HEK293T (cell line): ENCODE data around the gene CD28.

ENCODE experiments used
- CTCF ChIA-PET: fragments of 350-600 bp; formaldehyde crosslinking; extraction: SDS; loops from one replicate; lab custom pipeline; 2021; ENCODE audit warnings: antibody characterized with exemption, inconsistent platforms; lab: Yijun Ruan, JAX
- POLR2A ChIA-PET: fragments of 350-600 bp; formaldehyde crosslinking; extraction: SDS; loops from one replicate; lab custom pipeline; 2020; ENCODE audit warnings: antibody characterized with exemption, inconsistent platforms; lab: Yijun Ruan, JAX
- DNase-seq: peaks from one replicate; pipeline ENCODE4 v3.0.0; 2012; ENCODE audit warnings: mixed read lengths; ENCODE audit errors: extremely low spot score
- ARNT ChIP-seq: fragments of 450-650 bp; IDR thresholded peaks from 2 replicates; pipeline ENCODE4 v1.6.1; 2017; ENCODE audit warnings: mild to moderate bottlenecking
- BHLHE40 ChIP-seq: fragments of 450-650 bp; IDR thresholded peaks from 2 replicates; pipeline ENCODE4 v1.6.1; 2016; ENCODE audit warnings: mild to moderate bottlenecking, moderate library complexity, borderline replicate concordance
- CTBP1 ChIP-seq: fragments of 450-650 bp; IDR thresholded peaks from 2 replicates; pipeline ENCODE4 v1.6.1; 2016; ENCODE audit warnings: borderline replicate concordance
- ELF4 ChIP-seq: fragments of 450-650 bp; IDR thresholded peaks from 2 replicates; pipeline ENCODE4 v1.6.1; 2017; ENCODE audit warnings: antibody characterized with exemption
- FOXA1 ChIP-seq: fragments of 450-650 bp; IDR thresholded peaks from 2 replicates; pipeline ENCODE4 v1.6.1; 2016; ENCODE audit warnings: mild to moderate bottlenecking
- FOXK2 ChIP-seq: fragments of 450-650 bp; IDR thresholded peaks from 2 replicates; pipeline ENCODE4 v1.6.1; 2016; ENCODE audit warnings: mild to moderate bottlenecking
- FOXM1 ChIP-seq: fragments of 450-650 bp; IDR thresholded peaks from 2 replicates; pipeline ENCODE4 v1.6.1; 2017; ENCODE audit warnings: mild to moderate bottlenecking, borderline replicate concordance
- HDGF ChIP-seq: fragments of 450-650 bp; IDR thresholded peaks from 2 replicates; pipeline ENCODE4 v1.6.1; 2017; ENCODE audit warnings: antibody characterized with exemption, borderline replicate concordance
- L3MBTL2 ChIP-seq: fragments of 450-650 bp; conservative IDR thresholded peaks from 2 replicates; pipeline ENCODE4 v1.6.1; 2016; ENCODE audit warnings: mild to moderate bottlenecking
- LEF1 ChIP-seq: fragments of 450-650 bp; IDR thresholded peaks from 2 replicates; pipeline ENCODE4 v1.6.1; 2017; ENCODE audit warnings: mild to moderate bottlenecking, borderline replicate concordance
- NFRKB ChIP-seq: fragments of 450-650 bp; IDR thresholded peaks from 2 replicates; pipeline ENCODE4 v1.6.1; 2016; ENCODE audit warnings: mild to moderate bottlenecking, moderate library complexity
- SP1 ChIP-seq: fragments of 450-650 bp; IDR thresholded peaks from 2 replicates; pipeline ENCODE4 v1.6.1; 2017
- SUZ12 ChIP-seq: fragments of 450-650 bp; IDR thresholded peaks from 2 replicates; pipeline ENCODE4 v1.6.1; 2016; ENCODE audit warnings: mild to moderate bottlenecking
- TARDBP ChIP-seq: fragments of 450-650 bp; IDR thresholded peaks from 2 replicates; pipeline ENCODE4 v1.6.1; 2016
- ZNF384 ChIP-seq: fragments of 450-650 bp; IDR thresholded peaks from 2 replicates; pipeline ENCODE4 v1.6.1; 2016
- TF ChIP-seq, protein P1 (sequence below): fragments of 450-650 bp; IDR thresholded peaks from 2 replicates; pipeline ENCODE4 v1.6.1; 2016

Gene CD28

DNA sequence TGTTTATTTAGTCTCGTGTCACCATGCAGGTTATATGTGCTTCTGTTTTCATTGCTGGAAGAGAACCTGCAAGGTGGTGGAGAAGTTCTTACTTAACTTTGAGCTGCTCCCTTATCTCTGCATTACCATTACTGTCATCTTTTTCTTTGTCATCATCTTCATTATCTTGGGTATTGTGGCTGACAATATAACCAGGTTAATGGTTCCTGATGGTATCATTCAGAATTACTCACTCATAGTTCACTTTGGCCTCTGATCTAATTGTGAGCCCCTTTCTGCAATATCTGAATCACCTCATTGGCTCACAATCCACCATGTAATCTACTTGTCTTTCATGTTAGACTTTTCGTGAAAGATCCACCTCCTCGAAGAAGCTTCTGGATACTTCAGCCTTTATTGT, 5.0 kb downstream of the CD28 start:
- TF ChIP-seq, protein P1, sequence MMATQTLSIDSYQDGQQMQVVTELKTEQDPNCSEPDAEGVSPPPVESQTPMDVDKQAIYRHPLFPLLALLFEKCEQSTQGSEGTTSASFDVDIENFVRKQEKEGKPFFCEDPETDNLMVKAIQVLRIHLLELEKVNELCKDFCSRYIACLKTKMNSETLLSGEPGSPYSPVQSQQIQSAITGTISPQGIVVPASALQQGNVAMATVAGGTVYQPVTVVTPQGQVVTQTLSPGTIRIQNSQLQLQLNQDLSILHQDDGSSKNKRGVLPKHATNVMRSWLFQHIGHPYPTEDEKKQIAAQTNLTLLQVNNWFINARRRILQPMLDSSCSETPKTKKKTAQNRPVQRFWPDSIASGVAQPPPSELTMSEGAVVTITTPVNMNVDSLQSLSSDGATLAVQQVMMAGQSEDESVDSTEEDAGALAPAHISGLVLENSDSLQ, result no peak
- ChIA-PET POLR2A (no interaction called here), CTCF (no interaction called here)
- no peak for DNase-seq

DNA sequence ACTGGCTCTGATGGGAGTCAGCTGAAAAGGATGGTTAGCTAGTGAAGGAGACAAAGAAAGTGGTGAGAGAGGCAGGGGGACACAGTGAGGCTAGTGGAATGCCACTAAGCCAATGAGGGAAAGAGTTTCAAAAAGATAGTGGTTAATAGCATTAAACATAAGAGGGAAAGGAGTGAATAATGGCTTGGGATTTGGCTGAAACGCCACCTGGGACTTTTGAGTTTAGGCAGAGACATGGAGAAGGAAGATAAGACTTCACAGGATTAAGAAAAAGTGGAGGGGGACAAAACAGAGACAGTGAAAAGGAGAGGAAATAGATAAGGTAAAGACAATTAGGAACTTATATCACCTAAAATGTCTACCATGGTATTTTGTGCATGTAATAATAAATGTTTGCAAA, 6.9 kb downstream of the CD28 start:
- ChIA-PET POLR2A (no interaction called here), CTCF (no interaction called here)

DNA sequence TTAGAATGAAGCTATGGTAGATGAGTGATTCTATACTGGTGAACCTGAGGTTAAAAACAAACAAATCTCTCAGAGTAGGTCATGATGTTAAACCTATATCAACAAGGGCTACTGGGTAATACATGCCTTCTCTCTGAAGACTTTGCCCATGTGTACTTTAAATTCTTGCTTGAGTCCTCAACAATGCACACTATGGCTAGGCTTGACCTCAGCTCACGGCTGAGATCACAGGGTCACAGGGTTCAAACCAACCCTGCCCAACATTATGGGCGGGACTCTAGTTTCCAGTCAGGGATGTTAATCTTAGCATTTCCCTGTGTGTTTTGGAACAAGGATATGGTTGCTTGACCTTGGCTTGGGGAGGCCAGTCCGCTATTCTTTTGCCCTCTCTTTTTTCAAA, 7.7 kb downstream of the CD28 start:
- POLR2A ChIA-PET, result no interaction called here

More for the DNA sequence above, 6.9 kb downstream of the CD28 start:
- no peak for DNase-seq
- TF ChIP-seq BHLHE40 (no peak), L3MBTL2 (no peak), HDGF (no peak), SUZ12 (no peak), CTBP1 (no peak), ARNT (no peak), FOXM1 (no peak), ELF4 (no peak), ZNF384 (no peak), TARDBP (no peak), NFRKB (no peak), FOXK2 (no peak), FOXA1 (no peak), SP1 (no peak), LEF1 (no peak)
- TF ChIP-seq, protein P1, result no peak

DNA sequence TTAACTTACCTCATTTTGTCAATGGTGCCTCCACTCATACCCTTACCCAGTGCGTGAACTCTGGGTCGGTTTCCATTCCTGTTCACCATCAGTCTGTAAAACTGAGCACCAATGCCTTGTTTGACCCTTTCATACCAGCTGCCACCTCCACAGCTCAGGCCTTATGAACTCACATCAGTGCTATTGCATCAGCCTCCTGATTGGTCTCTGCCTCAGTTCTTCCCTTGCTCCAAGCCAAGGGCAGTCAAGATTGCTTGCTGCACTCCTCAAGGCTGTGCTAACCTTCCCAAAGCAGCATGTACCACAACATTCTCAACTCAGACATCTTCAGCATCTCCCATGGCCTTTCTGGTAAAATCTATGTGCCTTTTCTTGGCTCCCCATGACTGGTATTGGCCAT, 9.3 kb downstream of the CD28 start:
- DNase-seq, result no peak
- ChIA-PET CTCF (no interaction called here), POLR2A (no interaction called here)
- TF ChIP-seq NFRKB (no peak), SUZ12 (no peak), ARNT (no peak), LEF1 (no peak), HDGF (no peak), TARDBP (no peak), CTBP1 (no peak)
- TF ChIP-seq, protein P1, result no peak

More for the DNA sequence above, 7.7 kb downstream of the CD28 start:
- DNase-seq, result no peak
- no peak for TF ChIP-seq ZNF384
- no peak for TF ChIP-seq BHLHE40
- TF ChIP-seq SP1, result no peak
- no peak for TF ChIP-seq TARDBP
- TF ChIP-seq L3MBTL2, result no peak
- no peak for TF ChIP-seq ELF4
- no peak for TF ChIP-seq SUZ12
- TF ChIP-seq FOXM1, result no peak
- no peak for TF ChIP-seq LEF1
- TF ChIP-seq ARNT, result no peak
- no peak for TF ChIP-seq FOXA1
- no peak for TF ChIP-seq NFRKB
- TF ChIP-seq CTBP1, result no peak
- TF ChIP-seq, protein P1, result no peak
- TF ChIP-seq HDGF, result no peak
- CTCF ChIA-PET, result no interaction called here

DNA sequence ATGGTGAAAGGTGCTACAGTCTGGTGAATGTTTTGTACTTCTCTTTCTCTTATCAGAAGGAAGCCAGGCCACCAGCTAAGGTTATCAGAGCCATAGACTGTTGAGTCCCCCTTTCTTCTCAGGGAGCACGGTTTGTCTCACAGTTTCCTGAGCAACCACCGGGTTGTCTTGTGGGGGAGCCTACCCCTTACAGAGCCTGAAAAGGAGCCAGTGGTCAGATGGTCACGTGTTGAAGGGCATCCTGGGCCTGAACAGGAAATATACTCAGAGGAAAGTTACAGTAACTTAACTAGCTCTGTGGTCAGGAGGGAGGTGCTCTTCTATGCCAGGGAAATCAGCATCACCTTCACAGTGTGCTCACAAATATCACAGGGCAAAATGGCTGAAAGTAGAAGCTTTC, 11.6 kb downstream of the CD28 start:
- CTCF ChIA-PET, result no interaction called here
- POLR2A ChIA-PET, result no interaction called here
- DNase-seq, result no peak
- TF ChIP-seq SUZ12 (no peak), FOXK2 (no peak), FOXM1 (no peak), L3MBTL2 (no peak)
- TF ChIP-seq, protein P1, result no peak
